ENCODE results near the gene EXOC7. TPM values are rescaled to one million over a fixed set of nuclear protein-coding genes. Genes with fewer than 3 reads are reported as not detected.

The EXOC7 gene
- polyA plus RNA-seq, 1 donor (not counting 4 experiments of a cell fraction or from before 2014, with no cell fraction given) = 60.6 TPM

DNA sequence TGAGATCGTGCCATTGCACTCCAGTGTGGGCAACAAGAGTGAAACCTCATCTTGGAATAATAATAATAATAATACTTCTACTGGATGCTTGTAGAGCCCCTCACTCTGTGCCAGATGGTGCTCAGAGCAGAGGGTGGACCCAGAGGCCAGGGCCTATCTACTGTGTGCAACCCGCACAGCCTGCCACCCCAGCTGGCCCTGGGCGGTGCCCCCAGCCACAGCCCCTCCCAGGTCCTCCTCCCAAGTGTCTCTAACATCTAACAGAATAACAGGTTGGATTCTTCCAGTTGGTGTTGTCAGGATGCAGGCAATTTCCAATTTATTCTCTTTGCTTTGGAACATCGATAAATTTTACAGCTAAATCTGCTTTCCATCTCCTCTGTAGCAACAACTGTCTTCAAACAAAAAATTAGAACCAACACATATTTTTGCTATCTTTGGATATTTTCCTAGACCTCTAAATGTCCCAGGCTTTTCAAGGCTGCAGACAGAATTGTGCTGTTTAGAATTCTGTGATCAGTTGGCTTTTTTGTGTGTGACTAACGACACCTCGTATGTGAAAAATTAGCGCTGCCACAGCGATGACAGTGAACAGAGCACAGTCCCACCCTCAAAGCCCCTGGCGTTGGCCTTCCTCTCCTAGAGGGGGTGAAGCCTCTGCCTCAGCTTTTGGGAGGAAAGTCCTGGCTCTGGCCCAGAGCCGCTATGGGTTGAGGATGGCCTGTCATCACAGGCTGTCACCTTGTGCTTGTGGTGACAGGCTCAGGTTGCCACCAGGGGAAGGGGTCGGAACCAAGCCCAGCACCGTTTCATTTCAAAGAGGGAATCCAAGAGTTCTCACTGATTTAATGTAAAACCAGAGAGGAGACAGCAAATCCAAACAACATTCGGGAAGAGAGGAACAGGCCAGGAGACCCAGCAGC, 68.9 kb downstream of the EXOC7 start:
- dilution Hi-C loops (cut with MboI; ENCODE audit: extremely low pct_ligation_motif_present, low sequenced_read_pairs) = no loop called here
- H3K4me2 ChIP-seq (ENCODE audit: control insufficient read depth, extremely low read depth, insufficient read depth, low read depth, low read length) = no peak overlapping the region
- TF ChIP-seq EZH2 (IDR thresholded peaks at IDR 0.05; ENCODE audit: low read length) = no peak
- TF ChIP-seq, protein P1, sequence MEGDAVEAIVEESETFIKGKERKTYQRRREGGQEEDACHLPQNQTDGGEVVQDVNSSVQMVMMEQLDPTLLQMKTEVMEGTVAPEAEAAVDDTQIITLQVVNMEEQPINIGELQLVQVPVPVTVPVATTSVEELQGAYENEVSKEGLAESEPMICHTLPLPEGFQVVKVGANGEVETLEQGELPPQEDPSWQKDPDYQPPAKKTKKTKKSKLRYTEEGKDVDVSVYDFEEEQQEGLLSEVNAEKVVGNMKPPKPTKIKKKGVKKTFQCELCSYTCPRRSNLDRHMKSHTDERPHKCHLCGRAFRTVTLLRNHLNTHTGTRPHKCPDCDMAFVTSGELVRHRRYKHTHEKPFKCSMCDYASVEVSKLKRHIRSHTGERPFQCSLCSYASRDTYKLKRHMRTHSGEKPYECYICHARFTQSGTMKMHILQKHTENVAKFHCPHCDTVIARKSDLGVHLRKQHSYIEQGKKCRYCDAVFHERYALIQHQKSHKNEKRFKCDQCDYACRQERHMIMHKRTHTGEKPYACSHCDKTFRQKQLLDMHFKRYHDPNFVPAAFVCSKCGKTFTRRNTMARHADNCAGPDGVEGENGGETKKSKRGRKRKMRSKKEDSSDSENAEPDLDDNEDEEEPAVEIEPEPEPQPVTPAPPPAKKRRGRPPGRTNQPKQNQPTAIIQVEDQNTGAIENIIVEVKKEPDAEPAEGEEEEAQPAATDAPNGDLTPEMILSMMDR (optimal IDR thresholded peaks at IDR 0.05 in 1 of 3, IDR thresholded peaks at IDR 0.05 in 1 of 3, conservative IDR thresholded peaks at IDR 0.05 in 1 of 3; ENCODE audit: extremely low read depth in 1 of 3, insufficient read depth in 2 of 3, low read length in 3 of 3) = no peak
- H4K20me1 ChIP-seq (ENCODE audit: control insufficient read depth, extremely low read depth, insufficient read depth, low read length) = no peaks in the 10 kb centered on the region
- H3K36me3 ChIP-seq (ENCODE audit: control insufficient read depth in 2 of 2, extremely low read depth in 1 of 2, insufficient read depth in 2 of 2, low read length in 2 of 2) = peaks cover 9 to 14% of the 10 kb centered on the region in 2 experiments
- FAIRE-seq (no peak), DNase-seq (ENCODE audit: low read depth, low spot score) (no peak)
- no peaks in the 10 kb centered on the region for H3K9me3 ChIP-seq (ENCODE audit: control insufficient read depth, low read depth, low read length)
- no peaks in the 10 kb centered on the region for H3K9me1 ChIP-seq (ENCODE audit: control insufficient read depth, extremely low read depth, insufficient read depth, low read length)
- no peak overlapping the region for H3K9ac ChIP-seq (ENCODE audit: control insufficient read depth, extremely low read depth, insufficient read depth, low read length)
- H3K4me1 ChIP-seq (ENCODE audit: control insufficient read depth, extremely low read depth, insufficient read depth, low read length) = no peaks in the 10 kb centered on the region
- no peak overlapping the region for H3K27ac ChIP-seq (ENCODE audit: control insufficient read depth, insufficient read depth, low read length)
- H2AFZ ChIP-seq (ENCODE audit: control insufficient read depth, low read length) = no peak overlapping the region
- no peaks in the 10 kb centered on the region for H3K27me3 ChIP-seq (ENCODE audit: control insufficient read depth, extremely low read depth, insufficient read depth, low read length)
- H3K79me2 ChIP-seq (ENCODE audit: control insufficient read depth, insufficient read depth, low read length) = no peaks in the 10 kb centered on the region
- no peak overlapping the region for H3K4me3 ChIP-seq (ENCODE audit: control insufficient read depth in 2 of 3, extremely low read depth in 1 of 3, insufficient read depth in 2 of 3, low read depth in 1 of 3, low read length in 3 of 3)

DNA sequence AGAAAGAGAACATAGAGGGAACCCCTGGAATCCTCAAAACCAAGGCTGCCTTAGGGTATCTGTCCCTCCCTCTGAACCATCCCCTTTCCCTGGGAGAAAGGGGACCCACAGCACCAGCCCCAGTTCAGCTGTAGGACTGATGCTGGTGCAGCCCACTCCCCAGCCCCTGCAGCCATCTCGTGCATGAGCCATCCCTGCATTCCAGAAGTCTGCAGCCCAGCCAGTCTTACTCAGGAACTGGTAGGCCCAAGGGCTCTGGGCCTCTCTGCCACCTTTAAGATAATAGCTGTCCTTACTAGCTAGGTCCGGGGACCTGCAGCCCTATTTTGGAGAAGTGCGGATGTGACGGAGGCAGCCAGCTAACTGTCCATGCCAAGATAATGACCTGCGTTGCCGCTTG, 70.4 kb downstream of the EXOC7 start:
- Histone ChIP-seq H3K9ac (ENCODE audit: control insufficient read depth, extremely low read depth, insufficient read depth, low read length) (no peak overlapping the region), H3K9me3 (ENCODE audit: control insufficient read depth, low read depth, low read length) (no peaks in the 10 kb centered on the region), H3K36me3 (ENCODE audit: control insufficient read depth in 2 of 2, extremely low read depth in 1 of 2, insufficient read depth in 2 of 2, low read length in 2 of 2) (peaks cover 2% of the 10 kb centered on the region in 2 experiments), H2AFZ (ENCODE audit: control insufficient read depth, low read length) (no peak overlapping the region), H4K20me1 (ENCODE audit: control insufficient read depth, extremely low read depth, insufficient read depth, low read length) (no peaks in the 10 kb centered on the region), H3K4me1 (ENCODE audit: control insufficient read depth, extremely low read depth, insufficient read depth, low read length) (no peaks in the 10 kb centered on the region), H3K79me2 (ENCODE audit: control insufficient read depth, insufficient read depth, low read length) (no peaks in the 10 kb centered on the region), H3K4me2 (ENCODE audit: control insufficient read depth, extremely low read depth, insufficient read depth, low read depth, low read length) (no peak overlapping the region), H3K27me3 (ENCODE audit: control insufficient read depth, extremely low read depth, insufficient read depth, low read length) (no peaks in the 10 kb centered on the region), H3K9me1 (ENCODE audit: control insufficient read depth, extremely low read depth, insufficient read depth, low read length) (no peaks in the 10 kb centered on the region), H3K4me3 (ENCODE audit: control insufficient read depth in 2 of 3, extremely low read depth in 1 of 3, insufficient read depth in 2 of 3, low read depth in 1 of 3, low read length in 3 of 3) (no peak overlapping the region), H3K27ac (ENCODE audit: control insufficient read depth, insufficient read depth, low read length) (no peak overlapping the region)
- FAIRE-seq (no peak), DNase-seq (ENCODE audit: low read depth, low spot score) (no peak)
- TF ChIP-seq, protein P1 (optimal IDR thresholded peaks at IDR 0.05 in 1 of 3, IDR thresholded peaks at IDR 0.05 in 1 of 3, conservative IDR thresholded peaks at IDR 0.05 in 1 of 3; ENCODE audit: extremely low read depth in 1 of 3, insufficient read depth in 2 of 3, low read length in 3 of 3) = no peak
- no peak for TF ChIP-seq EZH2 (IDR thresholded peaks at IDR 0.05; ENCODE audit: low read length)
- dilution Hi-C loops (cut with MboI; ENCODE audit: extremely low pct_ligation_motif_present, low sequenced_read_pairs) = no loop called here

All from keratinocyte (primary cell).